ENCODE results near the gene STK32C.

GRCh38 chr10:132282667-132283603 is 24.8 kb downstream of the STK32C start:
- TF ChIP-seq CTCF (IDR thresholded peaks at IDR 0.05) (no peak), POLR2A (IDR thresholded peaks at IDR 0.05) (no peak)

Data from testis (tissue), 2 donors.